Skeletal muscle satellite cell (primary cell): ENCODE data around the gene AFF4.
"Not testable (repeated sequence)": the region's sequence is repeated elsewhere in the genome, so short reads cannot be mapped to it uniquely, and the experiment has no call there.

Experiments
- H3K27me3 ChIP-seq: 2 replicates; pipeline ENCODE4 v1.7.0; 2013; ENCODE audit warnings: low read length; ENCODE audit not compliant: control insufficient read depth, insufficient read depth
- H3K36me3 ChIP-seq: 2 replicates; pipeline ENCODE4 v1.7.0; 2013; ENCODE audit warnings: mild to moderate bottlenecking, control low read depth, low read length; ENCODE audit not compliant: insufficient read depth
- H3K4me1 ChIP-seq: 2 replicates; pipeline ENCODE4 v1.7.0; 2013; ENCODE audit warnings: low read length; ENCODE audit not compliant: control insufficient read depth, insufficient read depth
- H3K4me2 ChIP-seq: 2 replicates; pipeline ENCODE4 v1.7.0; 2013; ENCODE audit warnings: mild to moderate bottlenecking, low read length
- H3K4me3 ChIP-seq: 2 replicates; pipeline ENCODE4 v1.7.0; 2013; ENCODE audit warnings: low read length
- H3K9ac ChIP-seq: 2 replicates; pipeline ENCODE4 v1.7.0; 2013; ENCODE audit warnings: mild to moderate bottlenecking, low read depth, low read length, moderate library complexity
- H3K9me3 ChIP-seq: replicated peaks from 2 replicates; pipeline ENCODE4 v1.7.0; 2013; ENCODE audit warnings: mild to moderate bottlenecking, control low read depth, low read length

AFF4 gene

GRCh38 chr5:132949136-132949535 is 14.3 kb downstream of the AFF4 start:
- Histone ChIP-seq H3K36me3 (peaks cover 17% of the 10 kb centered on the region), H3K9ac (no peak overlapping the region), H3K4me2 (no peak overlapping the region), H3K4me1 (peaks cover 27% of the 10 kb centered on the region), H3K27me3 (no peaks in the 10 kb centered on the region), H3K4me3 (no peak overlapping the region), H3K9me3 (no peaks in the 10 kb centered on the region)

- Histone ChIP-seq H3K36me3 (peaks cover 12% of the 10 kb centered on the region), H3K27me3 (no peaks in the 10 kb centered on the region), H3K9ac (no peak overlapping the region), H3K4me3 (peak overlapping the region; percentile 18), H3K4me1 (peaks cover 27% of the 10 kb centered on the region), H3K4me2 (peak overlapping the region; percentile 39), H3K9me3 (no peaks in the 10 kb centered on the region)
Observed at GRCh38 chr5:132947671-132948070, 15.8 kb downstream of the AFF4 start.

GRCh38 chr5:132945315-132945714 is 18.1 kb downstream of the AFF4 start:
- H3K27me3 ChIP-seq, H3K9ac ChIP-seq, H3K4me2 ChIP-seq, H3K4me3 ChIP-seq, H3K9me3 ChIP-seq: not testable (repeated sequence)
- Histone ChIP-seq H3K4me1 (peaks cover 27% of the 10 kb centered on the region), H3K36me3 (peaks cover 12% of the 10 kb centered on the region)

GRCh38 chr5:132943362-132944022 is 19.9 kb downstream of the AFF4 start:
- Histone ChIP-seq H3K4me3 (no peak overlapping the region), H3K9me3 (no peaks in the 10 kb centered on the region), H3K27me3 (no peaks in the 10 kb centered on the region), H3K4me1 (peaks cover 19% of the 10 kb centered on the region), H3K4me2 (no peak overlapping the region), H3K9ac (no peak overlapping the region), H3K36me3 (peaks cover 9% of the 10 kb centered on the region)

GRCh38 chr5:132941331-132941730 is 22.1 kb downstream of the AFF4 start:
- no peaks in the 10 kb centered on the region for H3K27me3 ChIP-seq

GRCh38 chr5:132928062-132928407 is 35.4 kb downstream of the AFF4 start:
- no peaks in the 10 kb centered on the region for H3K27me3 ChIP-seq
- H3K4me2 ChIP-seq, result no peak overlapping the region
- H3K4me3 ChIP-seq, result no peak overlapping the region
- no peaks in the 10 kb centered on the region for H3K9me3 ChIP-seq
- peaks cover 81% of the 10 kb centered on the region for H3K36me3 ChIP-seq
- H3K9ac ChIP-seq, result no peak overlapping the region
- no peaks in the 10 kb centered on the region for H3K4me1 ChIP-seq

More at GRCh38 chr5:132941331-132941730, 22.1 kb downstream of the AFF4 start:
- Histone ChIP-seq H3K9me3 (no peaks in the 10 kb centered on the region), H3K36me3 (peaks cover 14% of the 10 kb centered on the region), H3K4me3 (no peak overlapping the region), H3K4me1 (peaks cover 2% of the 10 kb centered on the region), H3K4me2 (no peak overlapping the region), H3K9ac (no peak overlapping the region)

- no peak overlapping the region for H3K9ac ChIP-seq
- no peaks in the 10 kb centered on the region for H3K9me3 ChIP-seq
- no peak overlapping the region for H3K4me2 ChIP-seq
- no peaks in the 10 kb centered on the region for H3K4me1 ChIP-seq
- no peaks in the 10 kb centered on the region for H3K27me3 ChIP-seq
- no peak overlapping the region for H3K4me3 ChIP-seq
- peaks cover 77% of the 10 kb centered on the region for H3K36me3 ChIP-seq
Observed at GRCh38 chr5:132927355-132928061, 35.9 kb downstream of the AFF4 start.

- no peaks in the 10 kb centered on the region for H3K9me3 ChIP-seq
- no peaks in the 10 kb centered on the region for H3K27me3 ChIP-seq
- H3K4me2 ChIP-seq, result no peak overlapping the region
- no peak overlapping the region for H3K4me3 ChIP-seq
- H3K4me1 ChIP-seq, result no peaks in the 10 kb centered on the region
- H3K36me3 ChIP-seq, result peaks cover 74% of the 10 kb centered on the region
- H3K9ac ChIP-seq, result no peak overlapping the region
Observed at GRCh38 chr5:132926437-132926836, 37.0 kb downstream of the AFF4 start.

GRCh38 chr5:132916086-132916485 is 47.3 kb downstream of the AFF4 start:
- Histone ChIP-seq H3K27me3 (no peaks in the 10 kb centered on the region), H3K4me2 (no peak overlapping the region), H3K36me3 (peaks cover 66% of the 10 kb centered on the region), H3K4me3 (no peak overlapping the region), H3K4me1 (no peaks in the 10 kb centered on the region), H3K9ac (no peak overlapping the region), H3K9me3 (no peaks in the 10 kb centered on the region)

- H3K36me3 ChIP-seq, result peaks cover 68% of the 10 kb centered on the region
Observed at GRCh38 chr5:132915681-132916080, 47.8 kb downstream of the AFF4 start.

GRCh38 chr5:132909702-132910101 is 53.7 kb downstream of the AFF4 start:
- Histone ChIP-seq H3K9me3 (no peaks in the 10 kb centered on the region), H3K4me2 (no peak overlapping the region), H3K36me3 (peaks cover 59% of the 10 kb centered on the region), H3K27me3 (no peaks in the 10 kb centered on the region), H3K9ac (no peak overlapping the region), H3K4me3 (no peak overlapping the region), H3K4me1 (no peaks in the 10 kb centered on the region)

More at GRCh38 chr5:132915681-132916080, 47.8 kb downstream of the AFF4 start:
- no peak overlapping the region for H3K4me2 ChIP-seq
- H3K27me3 ChIP-seq, result no peaks in the 10 kb centered on the region
- H3K9ac ChIP-seq, result no peak overlapping the region
- H3K4me3 ChIP-seq, result no peak overlapping the region
- H3K9me3 ChIP-seq, result no peaks in the 10 kb centered on the region
- H3K4me1 ChIP-seq, result no peaks in the 10 kb centered on the region

GRCh38 chr5:132907161-132907560 is 56.3 kb downstream of the AFF4 start:
- H3K4me3 ChIP-seq, result no peak overlapping the region
- no peak overlapping the region for H3K9ac ChIP-seq
- no peaks in the 10 kb centered on the region for H3K9me3 ChIP-seq
- H3K4me1 ChIP-seq, result no peaks in the 10 kb centered on the region
- no peaks in the 10 kb centered on the region for H3K27me3 ChIP-seq
- no peak overlapping the region for H3K4me2 ChIP-seq
- peaks cover 45% of the 10 kb centered on the region for H3K36me3 ChIP-seq
